ENCODE results near the gene IL4I1. TPM values are rescaled to one million over a fixed set of nuclear protein-coding genes. Genes with fewer than 3 reads are reported as not detected.

IL4I1 gene
- polyA plus RNA-seq, 4 donors, result 1.0 to 3.8 (median 1.3) TPM; not detected in 1

DNA sequence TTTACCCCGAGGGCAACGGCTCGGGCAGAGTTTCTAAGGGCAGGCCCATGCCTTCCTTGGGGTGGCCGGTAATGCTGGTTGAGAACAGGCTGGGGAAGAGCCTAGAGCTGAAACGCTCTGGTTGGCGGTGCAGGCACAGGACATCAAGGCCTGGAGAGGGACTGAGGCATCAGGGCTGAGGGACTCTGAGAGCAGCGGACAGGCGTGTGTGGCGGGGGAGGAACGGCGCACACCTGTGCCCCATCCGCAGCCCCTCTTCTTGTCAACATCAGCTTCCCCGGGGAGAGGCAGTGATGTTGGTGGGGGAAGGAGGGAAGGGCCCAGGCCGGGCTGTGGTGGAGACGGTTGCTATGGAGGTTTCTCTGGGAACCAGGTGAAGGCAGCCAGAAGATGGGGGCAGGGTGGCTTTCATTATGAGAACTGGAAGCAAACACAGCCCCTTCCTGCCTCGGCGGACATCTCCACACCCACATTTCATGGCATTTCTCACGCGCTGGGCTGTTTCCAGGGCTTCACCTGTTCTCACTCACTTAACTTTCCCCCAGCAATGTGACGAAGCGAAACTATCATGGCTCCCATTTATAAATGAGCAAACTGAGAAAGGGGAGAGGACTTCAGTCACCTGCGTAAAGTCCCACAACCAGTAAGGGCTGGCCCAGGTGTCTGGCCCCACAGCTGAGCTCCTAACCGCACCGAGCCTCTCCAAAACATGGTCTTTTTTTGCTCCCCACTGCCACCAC lies 24.1 kb upstream of the IL4I1 start:
- FAIRE-seq (no peak), DNase-seq (no peak)
- Histone ChIP-seq H3K36me3 (ENCODE audit: control insufficient read depth in 3 of 3, insufficient read depth in 2 of 3, low read depth in 1 of 3, low read length in 3 of 3) (peaks cover 1 to 86% (median 5%) of the 10 kb centered on the region in 3 donors), H3K27me3 (ENCODE audit: control insufficient read depth in 3 of 3, insufficient read depth in 3 of 3, low read length in 3 of 3) (no peaks in the 10 kb centered on the region), H3K27ac (ENCODE audit: low read depth in 1 of 3, low read length in 2 of 3) (no peak overlapping the region), H3K9me3 (ENCODE audit: control insufficient read depth in 2 of 2, insufficient read depth in 1 of 2, low read depth in 1 of 2, low read length in 1 of 2) (peaks cover 0 to under 1% of the 10 kb centered on the region in 2 donors), H3K4me1 (ENCODE audit: control insufficient read depth in 3 of 3, insufficient read depth in 2 of 3, low read depth in 1 of 3, low read length in 2 of 3) (no peaks in the 10 kb centered on the region), H3K4me3 (ENCODE audit: low read depth in 1 of 3, low read length in 3 of 3) (no peak overlapping the region)
- 91 to 95% (median 91%) methylated on average over 24 of the region's 24 CpGs for WGBS, 3 donors

DNA sequence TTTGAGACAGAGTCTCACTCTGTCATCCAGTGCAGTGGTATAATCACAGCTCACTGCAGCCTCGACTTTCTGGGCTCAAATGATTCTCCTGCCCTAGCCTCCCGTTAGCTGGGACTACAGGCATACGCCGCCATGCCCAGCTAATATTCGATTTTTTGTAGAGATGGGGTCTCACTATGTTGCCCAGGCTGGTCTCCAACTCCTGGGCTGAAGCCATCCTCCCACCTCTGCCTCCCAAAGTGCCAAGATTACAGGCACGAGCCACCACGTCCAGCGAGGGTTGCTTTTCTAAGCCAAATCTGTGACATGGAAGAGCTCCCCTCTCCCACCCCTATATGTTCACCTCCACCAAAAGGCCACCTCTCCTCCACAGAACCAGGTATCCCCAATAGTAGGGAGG lies 21.4 kb upstream of the IL4I1 start:
- Histone ChIP-seq H3K27ac (ENCODE audit: low read depth in 1 of 3, low read length in 2 of 3) (no peak overlapping the region), H3K27me3 (ENCODE audit: control insufficient read depth in 3 of 3, insufficient read depth in 3 of 3, low read length in 3 of 3) (no peaks in the 10 kb centered on the region), H3K9me3 (ENCODE audit: control insufficient read depth in 2 of 2, insufficient read depth in 1 of 2, low read depth in 1 of 2, low read length in 1 of 2) (peaks cover 0 to 9% of the 10 kb centered on the region in 2 donors), H3K4me1 (ENCODE audit: control insufficient read depth in 3 of 3, insufficient read depth in 2 of 3, low read depth in 1 of 3, low read length in 2 of 3) (no peaks in the 10 kb centered on the region), H3K4me3 (ENCODE audit: low read depth in 1 of 3, low read length in 3 of 3) (no peak overlapping the region), H3K36me3 (ENCODE audit: control insufficient read depth in 3 of 3, insufficient read depth in 2 of 3, low read depth in 1 of 3, low read length in 3 of 3) (peaks cover 0 to 87% (median 0%) of the 10 kb centered on the region in 3 donors)
- FAIRE-seq, result no peak
- 88 to 93% (median 93%) methylated on average over 8 of the region's 8 CpGs for WGBS, 3 donors
- DNase-seq, result no peak

DNA sequence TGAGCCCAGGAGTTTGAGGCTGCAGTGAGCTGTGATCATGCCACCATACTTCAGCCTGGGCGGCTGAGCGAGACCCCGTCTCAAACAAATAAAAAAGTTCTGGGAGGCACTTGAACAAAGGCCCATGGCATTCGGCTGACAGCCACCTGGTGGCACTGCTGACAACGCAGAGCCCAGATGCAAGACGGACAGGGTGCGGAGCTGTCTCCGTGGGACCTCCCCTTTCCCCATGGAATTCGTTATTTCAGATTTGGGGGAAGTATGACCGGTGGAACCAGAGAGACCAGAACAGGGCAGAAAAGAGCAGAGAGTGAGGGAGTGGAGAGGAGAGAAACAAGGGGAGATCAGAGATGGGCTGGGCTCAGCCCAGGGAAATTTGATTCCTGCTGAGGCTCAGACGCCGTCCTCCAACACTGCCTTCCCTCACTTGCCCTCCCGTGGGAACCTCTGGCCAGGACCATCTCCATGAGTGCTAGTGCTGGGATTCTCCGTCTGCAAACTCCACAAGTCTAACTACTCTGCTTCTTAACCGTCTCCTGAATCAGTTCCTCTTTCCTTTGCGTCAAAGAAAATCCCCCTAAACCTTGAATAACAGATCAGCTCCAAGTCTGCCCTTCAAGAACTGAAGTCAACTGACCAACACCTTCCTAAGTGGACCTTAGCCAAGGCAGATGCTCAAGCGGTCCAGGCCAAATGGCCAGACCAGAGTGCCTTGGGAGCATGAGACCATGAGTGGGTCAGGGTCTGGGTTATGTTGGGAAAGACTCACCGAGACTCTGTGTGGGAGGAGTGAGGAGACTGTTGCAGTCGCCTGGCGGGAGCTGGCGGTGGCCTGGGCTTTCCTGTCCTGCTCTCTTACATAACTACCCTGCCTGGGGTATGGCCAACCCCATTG lies 20.4 kb upstream of the IL4I1 start:
- WGBS, 3 donors, result 86 to 88% (median 88%) methylated on average over 21 of the region's 21 CpGs
- H3K4me1 ChIP-seq (ENCODE audit: control insufficient read depth in 3 of 3, insufficient read depth in 2 of 3, low read depth in 1 of 3, low read length in 2 of 3), result no peaks in the 10 kb centered on the region
- H3K9me3 ChIP-seq (ENCODE audit: control insufficient read depth in 2 of 2, insufficient read depth in 1 of 2, low read depth in 1 of 2, low read length in 1 of 2), result peaks cover 0 to 9% of the 10 kb centered on the region in 2 donors
- peaks cover 0 to 85% (median 4%) of the 10 kb centered on the region in 3 donors for H3K36me3 ChIP-seq (ENCODE audit: control insufficient read depth in 3 of 3, insufficient read depth in 2 of 3, low read depth in 1 of 3, low read length in 3 of 3)
- no peak for FAIRE-seq
- no peaks in the 10 kb centered on the region for H3K27me3 ChIP-seq (ENCODE audit: control insufficient read depth in 3 of 3, insufficient read depth in 3 of 3, low read length in 3 of 3)
- no peak overlapping the region for H3K4me3 ChIP-seq (ENCODE audit: low read depth in 1 of 3, low read length in 3 of 3)
- DNase-seq, result no peak
- no peak overlapping the region for H3K27ac ChIP-seq (ENCODE audit: low read depth in 1 of 3, low read length in 2 of 3)

- Histone ChIP-seq H3K9me3 (ENCODE audit: control insufficient read depth in 2 of 2, insufficient read depth in 1 of 2, low read depth in 1 of 2, low read length in 1 of 2) (peaks cover 0 to 9% of the 10 kb centered on the region in 2 donors), H3K4me3 (ENCODE audit: low read depth in 1 of 3, low read length in 3 of 3) (no peak overlapping the region), H3K36me3 (ENCODE audit: control insufficient read depth in 3 of 3, insufficient read depth in 2 of 3, low read depth in 1 of 3, low read length in 3 of 3) (peaks cover 0 to 79% (median 4%) of the 10 kb centered on the region in 3 donors), H3K27ac (ENCODE audit: low read depth in 1 of 3, low read length in 2 of 3) (no peak overlapping the region), H3K27me3 (ENCODE audit: control insufficient read depth in 3 of 3, insufficient read depth in 3 of 3, low read length in 3 of 3) (no peaks in the 10 kb centered on the region), H3K4me1 (ENCODE audit: control insufficient read depth in 3 of 3, insufficient read depth in 2 of 3, low read depth in 1 of 3, low read length in 2 of 3) (no peaks in the 10 kb centered on the region)
- DNase-seq (no peak), FAIRE-seq (no peak)
- 97 to 98% (median 97%) methylated on average over 6 of the region's 6 CpGs for WGBS, 3 donors
Observed at GRCh38 chr19:49915271-49915670, 18.6 kb upstream of the IL4I1 start.

DNA sequence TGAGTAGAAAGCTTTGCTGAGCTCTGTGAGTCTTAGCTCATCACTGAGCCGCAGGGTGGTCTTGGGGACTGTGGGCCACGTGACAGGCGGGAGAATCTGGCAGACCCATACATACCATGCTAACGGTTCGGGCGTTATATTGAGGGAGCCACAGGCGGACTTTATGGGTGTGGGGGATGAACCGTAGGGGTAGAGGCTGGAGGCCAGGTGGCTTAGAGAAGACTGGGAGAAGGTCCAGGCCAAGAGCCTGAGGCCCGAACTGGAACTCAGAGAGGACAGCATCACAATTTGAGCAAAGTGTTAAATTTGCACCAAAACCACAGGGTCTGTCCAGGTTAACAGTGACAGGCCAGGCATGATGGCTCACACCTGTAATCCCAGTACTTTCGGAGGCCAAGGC lies 17.0 kb upstream of the IL4I1 start:
- peaks cover under 1 to 85% (median 6%) of the 10 kb centered on the region in 3 donors for H3K36me3 ChIP-seq (ENCODE audit: control insufficient read depth in 3 of 3, insufficient read depth in 2 of 3, low read depth in 1 of 3, low read length in 3 of 3)
- DNase-seq (no peak), FAIRE-seq (no peak)
- H3K4me3 ChIP-seq (ENCODE audit: low read depth in 1 of 3, low read length in 3 of 3), result no peak overlapping the region
- H3K27ac ChIP-seq (ENCODE audit: low read depth in 1 of 3, low read length in 2 of 3), result no peak overlapping the region
- no peaks in the 10 kb centered on the region for H3K27me3 ChIP-seq (ENCODE audit: control insufficient read depth in 3 of 3, insufficient read depth in 3 of 3, low read length in 3 of 3)
- H3K9me3 ChIP-seq (ENCODE audit: control insufficient read depth in 2 of 2, insufficient read depth in 1 of 2, low read depth in 1 of 2, low read length in 1 of 2), result peaks cover 0 to 9% of the 10 kb centered on the region in 2 donors
- 90 to 93% (median 91%) methylated on average over 10 of the region's 10 CpGs for WGBS, 3 donors
- H3K4me1 ChIP-seq (ENCODE audit: control insufficient read depth in 3 of 3, insufficient read depth in 2 of 3, low read depth in 1 of 3, low read length in 2 of 3), result no peaks in the 10 kb centered on the region

GRCh38 chr19:49912965-49913685 lies 16.4 kb upstream of the IL4I1 start:
- Histone ChIP-seq H3K9me3 (ENCODE audit: control insufficient read depth in 2 of 2, insufficient read depth in 1 of 2, low read depth in 1 of 2, low read length in 1 of 2) (peaks cover 0 to 9% of the 10 kb centered on the region in 2 donors), H3K36me3 (ENCODE audit: control insufficient read depth in 3 of 3, insufficient read depth in 2 of 3, low read depth in 1 of 3, low read length in 3 of 3) (peaks cover 6 to 86% (median 8%) of the 10 kb centered on the region in 3 donors), H3K4me3 (ENCODE audit: low read depth in 1 of 3, low read length in 3 of 3) (no peak overlapping the region), H3K27me3 (ENCODE audit: control insufficient read depth in 3 of 3, insufficient read depth in 3 of 3, low read length in 3 of 3) (no peaks in the 10 kb centered on the region), H3K27ac (ENCODE audit: low read depth in 1 of 3, low read length in 2 of 3) (no peak overlapping the region), H3K4me1 (ENCODE audit: control insufficient read depth in 3 of 3, insufficient read depth in 2 of 3, low read depth in 1 of 3, low read length in 2 of 3) (no peaks in the 10 kb centered on the region)
- FAIRE-seq (no peak), DNase-seq (peak in 1 of 2 donors; percentile 26)
- 82 to 93% (median 90%) methylated on average over 20 to 21 of the region's 21 CpGs for WGBS, 3 donors

DNA sequence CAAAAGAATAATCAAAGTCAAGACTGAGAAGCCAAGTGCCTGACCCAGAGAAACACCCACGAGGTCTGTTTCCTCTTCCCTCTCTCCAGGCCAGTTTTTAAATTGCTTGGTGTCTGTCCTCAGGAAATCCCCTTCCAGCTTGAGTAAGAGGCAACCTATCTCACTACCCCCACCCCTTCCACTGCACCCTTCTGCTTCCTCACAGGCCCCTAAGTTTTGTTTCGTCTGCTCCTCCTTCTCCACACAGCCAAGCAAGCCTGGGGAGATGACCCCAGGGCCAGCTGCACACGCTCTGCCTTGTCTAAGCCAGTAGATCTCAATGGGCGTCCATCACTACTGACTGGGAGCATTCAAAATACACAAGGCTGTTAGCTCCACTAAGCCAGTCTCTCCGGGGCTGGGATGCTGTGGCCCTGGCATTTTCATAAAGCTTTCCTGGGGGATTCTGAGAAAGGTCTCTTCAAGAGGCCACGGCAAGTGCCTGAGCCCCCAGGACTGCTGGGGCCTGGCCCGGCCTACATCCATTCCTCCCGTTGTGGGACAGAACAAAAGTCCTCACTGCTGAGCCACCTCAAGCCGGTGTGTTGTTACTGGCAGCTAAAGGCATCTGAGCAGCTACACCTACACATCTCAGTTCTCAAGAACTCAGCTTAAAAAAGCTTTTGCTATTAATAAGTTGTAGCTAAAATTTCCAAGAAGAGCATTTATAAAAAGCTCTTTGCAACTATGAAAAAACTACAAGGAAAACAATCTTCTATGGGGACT lies 14.9 kb upstream of the IL4I1 start:
- Histone ChIP-seq H3K36me3 (ENCODE audit: control insufficient read depth in 3 of 3, insufficient read depth in 2 of 3, low read depth in 1 of 3, low read length in 3 of 3) (peaks cover 6 to 85% (median 8%) of the 10 kb centered on the region in 3 donors), H3K27me3 (ENCODE audit: control insufficient read depth in 3 of 3, insufficient read depth in 3 of 3, low read length in 3 of 3) (no peaks in the 10 kb centered on the region), H3K4me1 (ENCODE audit: control insufficient read depth in 3 of 3, insufficient read depth in 2 of 3, low read depth in 1 of 3, low read length in 2 of 3) (no peaks in the 10 kb centered on the region), H3K9me3 (ENCODE audit: control insufficient read depth in 2 of 2, insufficient read depth in 1 of 2, low read depth in 1 of 2, low read length in 1 of 2) (peaks cover 0 to 9% of the 10 kb centered on the region in 2 donors), H3K27ac (ENCODE audit: low read depth in 1 of 3, low read length in 2 of 3) (no peak overlapping the region), H3K4me3 (ENCODE audit: low read depth in 1 of 3, low read length in 3 of 3) (no peak overlapping the region)
- 59 to 74% (median 70%) methylated on average over 9 of the region's 9 CpGs for WGBS, 3 donors
- FAIRE-seq, result no peak
- no peak for DNase-seq

Data from small intestine (tissue), 7 donors.